Effector memory CD4-positive, alpha-beta T cell (primary cell): ENCODE measurements around the gene SLC6A12.
"Not testable (repeated sequence)": the region's sequence is repeated elsewhere in the genome, so short reads cannot be mapped to it uniquely, and the experiment has no call there.

Source experiments
- DNase-seq, 3 donors: peaks; one replicate each; pipeline ENCODE4 v3.0.0-alpha.2; 2020
- H3K27ac ChIP-seq: 2 replicates; pipeline ENCODE4 v1.7.0; 2013; ENCODE audit warnings: mild to moderate bottlenecking, low read length, moderate library complexity; ENCODE audit not compliant: insufficient read depth, poor library complexity, severe bottlenecking
- H3K27me3 ChIP-seq: replicated peaks from 2 replicates; pipeline ENCODE4 v1.7.0; 2013; ENCODE audit warnings: mild to moderate bottlenecking, low read length; ENCODE audit not compliant: insufficient read depth, control insufficient read depth, poor library complexity, severe bottlenecking
- H3K36me3 ChIP-seq: 2 replicates; pipeline ENCODE4 v1.7.0; 2013; ENCODE audit warnings: mild to moderate bottlenecking, low read length, moderate library complexity; ENCODE audit not compliant: control insufficient read depth, insufficient read depth
- H3K4me1 ChIP-seq: 2 replicates; pipeline ENCODE4 v1.7.0; 2013; ENCODE audit warnings: low read length, mild to moderate bottlenecking; ENCODE audit not compliant: control insufficient read depth, insufficient read depth, poor library complexity, severe bottlenecking
- H3K4me3 ChIP-seq: 2 replicates; pipeline ENCODE4 v1.7.0; 2013; ENCODE audit warnings: low read length, low read depth, mild to moderate bottlenecking; ENCODE audit not compliant: insufficient read depth, poor library complexity, severe bottlenecking
- H3K9me3 ChIP-seq: 2 replicates; pipeline ENCODE4 v1.7.0; 2013; ENCODE audit warnings: mild to moderate bottlenecking, low read length, moderate library complexity; ENCODE audit not compliant: control insufficient read depth

SLC6A12 gene

GRCh38 chr12:236445-236844 lies 22.5 kb upstream of the SLC6A12 start:
- H3K27me3 ChIP-seq, result no peaks in the 10 kb centered on the region

GRCh38 chr12:235967-236366 lies 22.0 kb upstream of the SLC6A12 start:
- not testable (repeated sequence) for H3K27ac ChIP-seq, DNase-seq, H3K9me3 ChIP-seq, H3K27me3 ChIP-seq, H3K36me3 ChIP-seq, H3K4me1 ChIP-seq, H3K4me3 ChIP-seq

More at GRCh38 chr12:236445-236844, 22.5 kb upstream of the SLC6A12 start:
- no peak overlapping the region for H3K4me3 ChIP-seq
- peaks cover 5% of the 10 kb centered on the region for H3K9me3 ChIP-seq
- no peaks in the 10 kb centered on the region for H3K36me3 ChIP-seq
- DNase-seq, result no peak
- no peaks in the 10 kb centered on the region for H3K4me1 ChIP-seq
- H3K27ac ChIP-seq, result no peak overlapping the region

- Histone ChIP-seq H3K9me3 (peaks cover 5% of the 10 kb centered on the region), H3K36me3 (no peaks in the 10 kb centered on the region), H3K27ac (no peak overlapping the region), H3K4me1 (no peaks in the 10 kb centered on the region), H3K27me3 (no peaks in the 10 kb centered on the region), H3K4me3 (no peak overlapping the region)
- DNase-seq, result no peak
These were observed 21.0 kb upstream of the SLC6A12 start for GRCh38 chr12:234891-235415.

DNA sequence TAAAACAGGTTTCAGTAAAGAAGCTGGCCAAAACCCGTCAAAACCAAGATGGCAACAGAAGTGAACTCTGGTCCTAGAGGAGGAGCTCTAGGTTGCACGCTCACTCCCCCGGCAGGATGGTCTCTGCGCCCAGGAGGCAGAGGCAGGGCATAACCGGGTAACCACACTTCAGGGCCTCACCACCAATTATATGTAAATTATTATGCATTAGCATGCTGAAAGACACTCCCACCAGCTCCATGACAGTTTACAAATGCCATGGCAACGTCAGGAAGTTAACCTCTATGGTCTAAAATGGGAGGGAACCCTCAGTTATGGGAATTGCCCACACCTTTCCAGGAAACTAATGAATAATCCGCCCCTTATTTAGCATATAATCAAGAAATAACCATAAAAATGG lies 20.1 kb upstream of the SLC6A12 start:
- no peak for DNase-seq
- Histone ChIP-seq H3K36me3 (no peaks in the 10 kb centered on the region), H3K4me3 (no peak overlapping the region), H3K9me3 (peaks cover 5% of the 10 kb centered on the region), H3K27ac (no peak overlapping the region), H3K27me3 (no peaks in the 10 kb centered on the region), H3K4me1 (no peaks in the 10 kb centered on the region)

- H3K4me1 ChIP-seq, result no peaks in the 10 kb centered on the region
- peaks cover 5% of the 10 kb centered on the region for H3K9me3 ChIP-seq
- no peak overlapping the region for H3K27ac ChIP-seq
- no peak for DNase-seq
- no peak overlapping the region for H3K4me3 ChIP-seq
- no peaks in the 10 kb centered on the region for H3K27me3 ChIP-seq
- no peaks in the 10 kb centered on the region for H3K36me3 ChIP-seq
These were observed 19.6 kb upstream of the SLC6A12 start for GRCh38 chr12:233615-233968.

GRCh38 chr12:232731-233614 lies 19.0 kb upstream of the SLC6A12 start:
- no peaks in the 10 kb centered on the region for H3K27me3 ChIP-seq

DNA sequence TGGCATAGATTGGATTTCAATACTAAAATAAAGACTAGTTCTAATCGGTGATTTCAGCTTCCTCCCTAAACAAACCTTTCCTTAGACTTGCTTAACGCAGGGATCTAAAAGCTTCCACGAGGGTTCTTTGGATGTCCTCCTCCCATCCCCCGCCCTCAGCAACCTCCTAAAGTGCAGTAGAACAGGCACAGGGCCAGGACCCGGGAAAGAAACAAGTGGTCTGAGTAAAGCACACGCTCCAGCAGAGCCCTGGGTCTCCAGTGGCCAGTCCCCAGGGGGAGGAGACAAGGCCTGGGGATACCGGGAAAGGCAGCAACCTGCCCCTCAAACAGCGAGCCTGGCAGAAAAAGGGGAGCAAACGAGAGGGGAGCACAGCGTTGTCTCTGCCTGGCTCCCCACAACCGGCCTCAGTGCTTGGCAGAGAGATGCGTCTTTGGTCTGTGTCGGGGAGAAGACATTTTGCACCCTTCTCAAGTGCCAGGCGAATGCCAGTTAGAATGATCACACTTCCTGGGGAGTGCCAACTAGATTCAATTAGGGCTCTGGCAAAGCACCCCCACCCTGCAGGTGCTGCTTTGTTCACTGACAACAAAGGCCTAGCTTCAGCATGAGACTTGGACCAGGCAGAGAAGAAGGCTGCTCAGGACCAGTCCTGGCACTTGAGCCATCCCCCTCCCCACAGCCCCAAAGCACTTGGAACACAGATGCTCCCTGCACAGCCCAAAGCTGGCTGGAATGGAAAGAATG lies 17.1 kb upstream of the SLC6A12 start:
- H3K27me3 ChIP-seq, result no peaks in the 10 kb centered on the region
- H3K4me1 ChIP-seq, result no peaks in the 10 kb centered on the region
- no peaks in the 10 kb centered on the region for H3K9me3 ChIP-seq
- no peak overlapping the region for H3K4me3 ChIP-seq
- H3K27ac ChIP-seq, result no peak overlapping the region
- H3K36me3 ChIP-seq, result no peaks in the 10 kb centered on the region
- no peak for DNase-seq

More at GRCh38 chr12:232731-233614, 19.0 kb upstream of the SLC6A12 start:
- no peak overlapping the region for H3K4me3 ChIP-seq
- H3K9me3 ChIP-seq, result peaks cover 5% of the 10 kb centered on the region
- no peak for DNase-seq
- no peak overlapping the region for H3K27ac ChIP-seq
- H3K36me3 ChIP-seq, result no peaks in the 10 kb centered on the region
- H3K4me1 ChIP-seq, result no peaks in the 10 kb centered on the region

DNA sequence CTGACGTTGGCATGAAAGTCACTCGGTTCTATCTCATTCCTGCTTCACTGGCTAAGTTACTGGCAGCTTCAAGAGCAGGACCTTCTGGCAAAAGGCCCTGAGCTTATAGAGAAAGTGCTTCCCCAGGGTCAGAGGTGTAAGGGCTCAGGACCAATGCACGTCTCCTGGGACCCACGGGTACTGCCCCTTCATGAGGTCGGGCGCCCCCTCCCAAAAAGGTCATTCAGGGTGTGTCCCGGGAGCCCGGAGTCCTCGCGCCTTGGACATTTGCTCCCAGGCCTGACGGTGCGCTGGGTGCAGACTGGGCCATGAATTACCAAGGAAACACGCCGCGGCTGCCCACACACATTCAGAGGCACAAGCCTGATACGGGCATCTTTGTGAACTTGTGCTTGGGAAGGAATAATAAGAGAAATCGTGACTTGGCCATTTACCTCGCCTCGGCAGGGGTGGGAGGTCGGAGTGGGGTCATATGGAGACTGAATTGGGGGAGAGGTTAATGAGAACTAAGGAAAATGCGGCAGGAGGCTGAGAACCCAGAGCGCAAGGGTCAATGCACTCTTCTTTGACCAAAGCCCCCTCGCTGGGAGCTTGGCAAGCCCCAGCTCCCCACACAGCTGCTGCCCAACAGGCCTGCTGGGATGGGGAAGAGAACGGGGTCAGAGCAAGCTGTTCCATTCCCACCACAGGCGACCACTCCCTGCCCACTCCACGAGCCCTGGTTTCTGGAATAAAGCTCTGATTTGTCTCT lies 15.7 kb upstream of the SLC6A12 start:
- Histone ChIP-seq H3K27ac (no peak overlapping the region), H3K27me3 (no peaks in the 10 kb centered on the region), H3K9me3 (no peaks in the 10 kb centered on the region), H3K4me1 (no peaks in the 10 kb centered on the region), H3K36me3 (no peaks in the 10 kb centered on the region), H3K4me3 (no peak overlapping the region)
- no peak for DNase-seq

DNA sequence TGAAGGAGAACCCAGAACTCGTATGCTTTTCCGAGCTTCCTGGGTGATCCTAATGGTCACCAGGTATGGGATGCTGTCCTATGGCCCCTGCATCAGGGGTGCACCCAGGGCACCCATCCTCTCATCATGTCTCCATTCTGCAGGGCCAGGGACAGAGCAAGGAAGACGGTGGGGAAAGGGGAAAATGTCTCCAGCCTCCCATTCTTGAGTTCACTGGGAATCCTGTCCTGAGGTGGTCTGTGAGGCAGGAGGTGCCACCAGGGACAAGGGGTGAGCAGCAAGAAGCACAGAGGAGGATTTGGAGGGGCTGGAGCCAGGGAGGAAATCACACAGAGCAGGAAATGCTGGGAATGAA lies 14.9 kb upstream of the SLC6A12 start:
- H3K36me3 ChIP-seq, result no peaks in the 10 kb centered on the region
- H3K27me3 ChIP-seq, result no peaks in the 10 kb centered on the region

More for the DNA sequence above, 14.9 kb upstream of the SLC6A12 start:
- no peak for DNase-seq
- H3K9me3 ChIP-seq, result no peaks in the 10 kb centered on the region
- no peak overlapping the region for H3K27ac ChIP-seq
- H3K4me3 ChIP-seq, result no peak overlapping the region
- H3K4me1 ChIP-seq, result no peaks in the 10 kb centered on the region
